Activated CD4-positive, alpha-beta T cell treated with anti-CD3 and anti-CD28 coated beads for 24 hours (primary cell): ENCODE results near the gene MRPL27.

Experiments used
- DNase-seq, 2 donors: peaks; one replicate each; pipeline ENCODE4 v3.0.0-alpha.2; 2020; ENCODE audit warnings: low read depth in 2 of 2

The MRPL27 gene

GRCh38 chr17:50360486-50361115 lies 12.4 kb downstream of the MRPL27 start:
- DNase-seq, result no peak

- DNase-seq, result no peak
Measured at GRCh38 chr17:50359998-50360461, 13.0 kb downstream of the MRPL27 start.

GRCh38 chr17:50359005-50359699 lies 13.8 kb downstream of the MRPL27 start:
- no peak for DNase-seq

GRCh38 chr17:50358177-50358576 lies 14.8 kb downstream of the MRPL27 start:
- no peak for DNase-seq

- no peak for DNase-seq
Measured at GRCh38 chr17:50356892-50357510, 16.0 kb downstream of the MRPL27 start.

- no peak for DNase-seq
Measured at GRCh38 chr17:50356418-50356817, 16.6 kb downstream of the MRPL27 start.

- DNase-seq, result no peak
Measured at GRCh38 chr17:50355701-50356341, 17.2 kb downstream of the MRPL27 start.

GRCh38 chr17:50355336-50355700 lies 17.7 kb downstream of the MRPL27 start:
- DNase-seq, result no peak

- no peak for DNase-seq
Measured at GRCh38 chr17:50354776-50355175, 18.2 kb downstream of the MRPL27 start.

GRCh38 chr17:50354198-50354597 lies 18.8 kb downstream of the MRPL27 start:
- no peak for DNase-seq

- DNase-seq, result no peak
Measured at GRCh38 chr17:50353600-50354195, 19.3 kb downstream of the MRPL27 start.

GRCh38 chr17:50352693-50353599 lies 20.0 kb downstream of the MRPL27 start:
- DNase-seq, result no peak

GRCh38 chr17:50352072-50352692 lies 20.8 kb downstream of the MRPL27 start:
- no peak for DNase-seq

GRCh38 chr17:50350733-50351132 lies 22.3 kb downstream of the MRPL27 start:
- DNase-seq, result no peak

GRCh38 chr17:50349243-50349600 lies 23.8 kb downstream of the MRPL27 start:
- DNase-seq, result no peak

GRCh38 chr17:50348522-50349242 lies 24.3 kb downstream of the MRPL27 start:
- no peak for DNase-seq

GRCh38 chr17:50347894-50348291 lies 25.1 kb downstream of the MRPL27 start:
- no peak for DNase-seq

- no peak for DNase-seq
Measured at GRCh38 chr17:50347117-50347893, 25.7 kb downstream of the MRPL27 start.
